Panc1 (cell line): Measurements from ENCODE around the gene PREB. TPM values are rescaled to one million over a fixed set of nuclear protein-coding genes. Genes with fewer than 3 reads are reported as not detected.

Experiments
- ATAC-seq: fragments of 200-7000 bp; cut with Tn5 transposase; 2 replicates; pipeline ENCODE4 v1.9.1; 2020; ENCODE audit warnings: mild to moderate bottlenecking, moderate library complexity
- Bru-seq: library from RNA; stranded (reverse); fragments of 400-500 nt; gene quantifications from one replicate; lab custom pipeline; 2021; lab: Mats Ljungman, UMichigan
- BruChase-seq, 2 experiments: library from RNA; stranded (reverse); fragments of 400-500 nt; gene quantifications; one replicate each; lab custom pipeline; 2021; lab: Mats Ljungman, UMichigan
- BruUV-seq: library from RNA; stranded (reverse); fragments of 400-500 nt; replicated peaks from 2 replicates; lab custom pipeline; 2021; lab: Mats Ljungman, UMichigan
- CTCF ChIA-PET: fragments of 300-600 bp; sonication (Branson Sonifier 250); formaldehyde crosslinking; loops from one replicate; lab custom pipeline; 2022; ENCODE audit warnings: antibody characterized with exemption; lab: Charles Lee
- POLR2A ChIA-PET: fragments of 300-600 bp; sonication (Branson Sonifier 250); formaldehyde crosslinking; loops from one replicate; lab custom pipeline; 2022; ENCODE audit warnings: antibody characterized with exemption; lab: Charles Lee
- DNase-seq: peaks from one replicate; pipeline ENCODE4 v3.0.0-alpha.2; 2010; ENCODE audit warnings: low read depth, low spot score
- H3K27ac ChIP-seq: 2 replicates; pipeline ENCODE4 v1.5.1; 2011; ENCODE audit warnings: mild to moderate bottlenecking, low read length, inconsistent platforms
- H3K27me3 ChIP-seq: fragments of 200-500 bp; sonication (Bioruptor generic); 2 replicates; pipeline ENCODE4 v1.6.0; 2014; ENCODE audit warnings: low read length, inconsistent platforms; ENCODE audit not compliant: control insufficient read depth, insufficient read depth
- H3K36me3 ChIP-seq: fragments of 200-500 bp; sonication (Bioruptor generic); 2 replicates; pipeline ENCODE4 v1.5.1; 2014; ENCODE audit warnings: inconsistent platforms, mild to moderate bottlenecking, low read length, moderate library complexity; ENCODE audit not compliant: control insufficient read depth, insufficient read depth
- H3K4me1 ChIP-seq: 2 replicates; pipeline ENCODE4 v1.5.1; 2011; ENCODE audit warnings: inconsistent platforms, mild to moderate bottlenecking, low read length, moderate library complexity; ENCODE audit not compliant: control insufficient read depth, insufficient read depth
- H3K4me3 ChIP-seq, 2 experiments: 2 replicates each; pipeline ENCODE4 v1.5.1; 2011 to 2012; ENCODE audit warnings: low read depth in 2 of 2, low read length in 2 of 2, mild to moderate bottlenecking in 2 of 2, inconsistent platforms in 1 of 2, moderate library complexity in 1 of 2
- H3K9me3 ChIP-seq: fragments of 200-500 bp; sonication (Bioruptor generic); 2 replicates; pipeline ENCODE4 v1.5.1; 2014; ENCODE audit warnings: low read depth, mild to moderate bottlenecking, inconsistent platforms, low read length, moderate library complexity; ENCODE audit not compliant: control insufficient read depth, insufficient read depth
- CTCF ChIP-seq: fragments of 450-650 bp; IDR thresholded peaks from 2 replicates; pipeline ENCODE4 v1.5.1; 2017; ENCODE audit warnings: mild to moderate bottlenecking
- POLR2AphosphoS5 ChIP-seq: IDR thresholded peaks from 2 replicates; pipeline ENCODE4 v1.6.1; 2012; ENCODE audit warnings: mild to moderate bottlenecking, low read depth, low read length, moderate library complexity
- REST ChIP-seq, 2 experiments: IDR thresholded peaks; 2 replicates each; pipeline ENCODE4 v1.6.1; 2011 to 2012; ENCODE audit warnings: low read depth in 2 of 2, control low read depth in 1 of 2, low read length in 1 of 2, mild to moderate bottlenecking in 1 of 2, moderate library complexity in 1 of 2; ENCODE audit not compliant: insufficient read depth in 1 of 2
- SIN3A ChIP-seq: IDR thresholded peaks from 2 replicates; pipeline ENCODE4 v1.6.1; 2012; ENCODE audit warnings: low read depth, mild to moderate bottlenecking, low read length, moderate library complexity, borderline replicate concordance; ENCODE audit not compliant: insufficient read depth
- TCF7L2 ChIP-seq: IDR thresholded peaks from 2 replicates; pipeline ENCODE4 v1.6.1; 2011; ENCODE audit warnings: mild to moderate bottlenecking, low read depth, low read length, inconsistent platforms
- in situ Hi-C: cut with HindIII; loops from 2 replicates; pipeline ENCODE4 v1.10.0; 2016; ENCODE audit warnings: low sequenced_read_pairs, low pct_unique_long_range_greater_than_20kb
- intact Hi-C: fragments of 100-400 bp; cut with micrococcal nuclease; formaldehyde crosslinking; loops from one replicate; pipeline ENCODE4 v1.10.0; 2022; ENCODE audit not compliant: unreplicated experiment
- long read RNA-seq: library from polyadenylated mRNA; unstranded; transcript quantifications from one replicate; pipeline ENCODE4 v2.0.0, GENCODE V29; 2021; ENCODE audit not compliant: unreplicated experiment
- polyA plus RNA-seq: library from polyadenylated mRNA; unstranded; fragments of >200 nt; gene quantifications from one replicate; pipeline ENCODE4 v1.2.1, GENCODE V29; 2012; ENCODE audit warnings: missing spikeins; ENCODE audit not compliant: insufficient read length
- total RNA-seq: library from RNA; stranded (reverse); gene quantifications from one replicate; pipeline ENCODE4 v1.2.1, GENCODE V29; 2021; ENCODE audit not compliant: unreplicated experiment

PREB gene
- total RNA-seq: 60.9 TPM
- polyA plus RNA-seq: 56.9 TPM
- percentile 67 among the genes with signal in this experiment for Bru-seq, nascent RNA
- percentile 82 among the genes with signal in this experiment for BruChase-seq, experiment 1, labeled RNA remaining after a 2-hour chase
- BruChase-seq, experiment 2, labeled RNA remaining after a 6-hour chase: percentile 92 among the genes with signal in this experiment
- long read RNA-seq, transcript PREB-201 (9 exons, 2,166 nt): major isoform, 98 of 157 reads
- long read RNA-seq, partial matches to known transcripts: 19 of 157 reads
- long read RNA-seq, other reads (novel, unspliced or antisense): 37 of 157 reads

- Histone ChIP-seq H3K27me3 (no peaks in the 10 kb centered on the region), H3K9me3 (no peaks in the 10 kb centered on the region), H3K36me3 (peaks cover 4% of the 10 kb centered on the region; the same call in 1 of the 2 replicates), H3K27ac (peak within 1 kb of the TSS; percentile 89), H3K4me3 (peak within 1 kb of the TSS; percentile 94 to 97), H3K4me1 (peaks cover 5% of the 10 kb centered on the region)
- intact Hi-C loops (no loop called here), in situ Hi-C loops (no loop called here)
- DNase-seq: peak; percentile 88
- no peak for TF ChIP-seq TCF7L2
- TF ChIP-seq CTCF: no peak
- TF ChIP-seq SIN3A: 0 out of 2 replicates have a peak, but pooled peaks have one; percentile 33
- TF ChIP-seq POLR2AphosphoS5: peak; percentile 91
- no peak for TF ChIP-seq REST (IDR thresholded peaks at IDR 0.05; ENCODE audit: insufficient read depth in 1 of 2, low read depth in 2 of 2, low read length in 1 of 2)
- peak; percentile 98 for ATAC-seq
- ChIA-PET POLR2A (interaction anchor here (0.6 kb wide), 1 partner anchor 176 kb away, joined by 4 read pairs; no protein-coding TSS in a partner anchor), CTCF (interaction anchor here (0.9 kb wide), 1 partner anchor 65 kb away, joined by 3 read pairs; no protein-coding TSS in a partner anchor)
- no TSS peak for BruUV-seq
These were observed at the start of gene PREB for GRCh38 chr2:27133905-27134780. Gene PREB (minus strand): TSS chr2:27134636. CDS start chr2:27134421, 215 bp downstream.

- BruUV-seq: no TSS peak
- H3K27me3 ChIP-seq: peaks cover under 1% of the 10 kb centered on the region; the same call in 1 of the 2 replicates
- no peaks in the 10 kb centered on the region for H3K4me1 ChIP-seq
- TF ChIP-seq TCF7L2 (no peak), CTCF (no peak), POLR2AphosphoS5 (no peak), SIN3A (no peak)
- intact Hi-C loops: no loop called here
- ChIA-PET POLR2A (no interaction called here), CTCF (no interaction called here)
- no peak overlapping the region for H3K27ac ChIP-seq
- in situ Hi-C loops: no loop called here
- no peaks in the 10 kb centered on the region for H3K36me3 ChIP-seq
- H3K4me3 ChIP-seq: no peak overlapping the region
- no peaks in the 10 kb centered on the region for H3K9me3 ChIP-seq
- DNase-seq (no peak), ATAC-seq (no peak)
These were observed 49.7 kb upstream of the PREB start for GRCh38 chr2:27184115-27184514.
